Upper lobe of left lung (tissue), 6 donors: ENCODE measurements around the gene SACS. TPM values are rescaled to one million over a fixed set of nuclear protein-coding genes. Genes with fewer than 3 reads are reported as not detected.

Source experiments
- ATAC-seq, 2 donors: fragments of 200-7000 bp; cut with Tn5 transposase; one replicate each; pipeline ENCODE4 v1.9.1; 2022; ENCODE audit warnings: mild to moderate bottlenecking in 2 of 2, moderate library complexity in 2 of 2; ENCODE audit not compliant: low FRiP score in 2 of 2
- DNase-seq, 2 donors: peaks; one replicate each; pipeline ENCODE4 v3.0.0-alpha.2; 2019 to 2020
- H3K27ac ChIP-seq, 4 donors: fragments of 200-600 bp; sonication (generic); one replicate each; pipeline ENCODE4 v1.5.1; 2016 to 2019
- H3K27me3 ChIP-seq, 4 donors: fragments of 200-600 bp; sonication (generic); one replicate each; pipeline ENCODE4 v1.5.1; 2017 to 2019
- H3K36me3 ChIP-seq, 4 donors: fragments of 200-600 bp; sonication (generic); one replicate each; pipeline ENCODE4 v1.5.1; 2016 to 2019
- H3K4me1 ChIP-seq, 4 donors: fragments of 200-600 bp; sonication (generic); one replicate each; pipeline ENCODE4 v1.5.1; 2018 to 2019
- H3K4me3 ChIP-seq, 4 donors: fragments of 200-600 bp; sonication (generic); one replicate each; pipeline ENCODE4 v1.5.1; 2017 to 2019; ENCODE audit warnings: mild to moderate bottlenecking in 2 of 4, moderate library complexity in 1 of 4
- H3K9me3 ChIP-seq, 4 donors: fragments of 200-600 bp; sonication (generic); one replicate each; pipeline ENCODE4 v1.5.1; 2018 to 2019
- EP300 ChIP-seq, 4 donors: sonication (generic); formaldehyde crosslinking; IDR thresholded peaks; one replicate each; pipeline ENCODE4 v1.5.1; 2017; ENCODE audit warnings: antibody characterized with exemption in 4 of 4, control low read depth in 2 of 4
- POLR2A ChIP-seq, 4 donors: fragments of 450-650 bp; IDR thresholded peaks; one replicate each; pipeline ENCODE4 v1.5.1; 2016 to 2017; ENCODE audit warnings: antibody characterized with exemption in 4 of 4, mild to moderate bottlenecking in 2 of 4
- POLR2AphosphoS5 ChIP-seq, 2 donors: sonication (generic); formaldehyde crosslinking; IDR thresholded peaks; one replicate each; pipeline ENCODE4 v1.5.1; 2017; ENCODE audit warnings: antibody characterized with exemption in 2 of 2
- WGBS, 2 donors: methylation state at CpG; one replicate each; pipeline ENCODE4 v1.1.5; 2017 to 2018; 5-methylcytosine and 5-hydroxymethylcytosine counted together
- total RNA-seq, 6 donors: library from RNA; depleted of rRNA in 4 of 6; stranded (reverse); fragments of >200 nt in 4 of 6; gene quantifications; one replicate each; pipeline versions ENCODE4 v1.1.0 to v1.2.1, GENCODE V29; 2016 to 2021
- TF ChIP-seq, protein P1 (sequence below), 6 experiments: fragments of 450-650 bp in 4 of 6; fragments of 200-600 bp in 2 of 6; sonication (generic) in 2 of 6; IDR thresholded peaks; one replicate each; pipeline ENCODE4 v1.5.1; 2016 to 2019; ENCODE audit warnings: antibody characterized with exemption in 6 of 6
- donor health status: DM: no; HTN: no; CAD: no; lungs with moderate emphysema.
- donor health status: DM: no; HTN: yes; CAD: no; lungs with severe emphysema.

The SACS gene
- total RNA-seq, 6 donors from 2014 or later, result 2.4 to 25.1 (median 9.7) TPM

DNA sequence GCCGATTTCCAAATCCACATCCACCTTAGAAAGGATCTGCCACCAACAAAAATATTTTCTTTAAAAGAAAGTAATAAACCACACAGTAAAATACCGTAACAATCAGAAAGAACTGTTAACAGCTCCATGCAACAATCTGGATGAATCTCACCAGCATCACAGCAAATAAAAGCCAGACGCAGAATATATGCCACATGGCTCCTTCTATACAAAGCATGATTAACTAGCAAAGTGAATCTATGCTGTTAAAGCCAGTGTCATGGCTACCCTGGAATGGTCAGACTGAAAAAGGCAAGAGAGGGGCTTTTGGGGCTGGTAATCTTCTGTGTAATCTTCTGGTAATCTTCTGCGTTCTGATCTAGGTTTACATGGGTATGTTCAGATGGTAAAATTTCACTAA lies 81.3 kb downstream of the SACS start:
- no peak for TF ChIP-seq EP300 (IDR thresholded peaks at IDR 0.05)
- Histone ChIP-seq H3K4me1 (peaks cover 0 to 4% (median 0%) of the 10 kb centered on the region in 4 donors), H3K36me3 (peaks cover 0 to 53% (median 9%) of the 10 kb centered on the region in 4 donors), H3K27ac (no peak overlapping the region), H3K4me3 (no peak overlapping the region), H3K27me3 (no peaks in the 10 kb centered on the region), H3K9me3 (no peaks in the 10 kb centered on the region)
- WGBS, 2 donors, result 70 to 71% methylated on average over 4 of the region's 4 CpGs
- no peak for DNase-seq
- ATAC-seq, result no peak

DNA sequence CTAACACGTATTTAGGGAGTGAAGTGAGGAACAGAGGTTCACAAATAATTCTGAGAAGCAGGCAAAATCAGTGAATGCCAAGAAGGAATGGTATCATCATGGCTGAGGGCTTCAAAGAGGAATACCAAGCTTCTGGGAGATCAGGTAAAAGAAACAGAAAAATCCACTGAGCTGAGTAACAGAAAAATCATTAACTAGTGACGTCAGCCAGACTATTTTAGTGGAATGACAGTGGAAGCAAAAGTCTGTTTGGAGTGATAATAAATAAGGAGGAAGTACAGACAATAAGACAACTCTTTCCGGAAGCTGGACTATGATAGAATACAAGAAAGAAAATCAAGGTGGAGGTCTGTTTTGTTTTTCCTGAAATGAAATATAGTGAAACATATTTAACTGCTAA lies 83.5 kb downstream of the SACS start:
- Histone ChIP-seq H3K36me3 (peaks cover 0 to 42% (median 4%) of the 10 kb centered on the region in 4 donors), H3K4me1 (peaks cover 0 to 4% (median 0%) of the 10 kb centered on the region in 4 donors), H3K4me3 (no peak overlapping the region), H3K9me3 (no peaks in the 10 kb centered on the region), H3K27me3 (no peaks in the 10 kb centered on the region), H3K27ac (no peak overlapping the region)
- TF ChIP-seq, protein P1, sequence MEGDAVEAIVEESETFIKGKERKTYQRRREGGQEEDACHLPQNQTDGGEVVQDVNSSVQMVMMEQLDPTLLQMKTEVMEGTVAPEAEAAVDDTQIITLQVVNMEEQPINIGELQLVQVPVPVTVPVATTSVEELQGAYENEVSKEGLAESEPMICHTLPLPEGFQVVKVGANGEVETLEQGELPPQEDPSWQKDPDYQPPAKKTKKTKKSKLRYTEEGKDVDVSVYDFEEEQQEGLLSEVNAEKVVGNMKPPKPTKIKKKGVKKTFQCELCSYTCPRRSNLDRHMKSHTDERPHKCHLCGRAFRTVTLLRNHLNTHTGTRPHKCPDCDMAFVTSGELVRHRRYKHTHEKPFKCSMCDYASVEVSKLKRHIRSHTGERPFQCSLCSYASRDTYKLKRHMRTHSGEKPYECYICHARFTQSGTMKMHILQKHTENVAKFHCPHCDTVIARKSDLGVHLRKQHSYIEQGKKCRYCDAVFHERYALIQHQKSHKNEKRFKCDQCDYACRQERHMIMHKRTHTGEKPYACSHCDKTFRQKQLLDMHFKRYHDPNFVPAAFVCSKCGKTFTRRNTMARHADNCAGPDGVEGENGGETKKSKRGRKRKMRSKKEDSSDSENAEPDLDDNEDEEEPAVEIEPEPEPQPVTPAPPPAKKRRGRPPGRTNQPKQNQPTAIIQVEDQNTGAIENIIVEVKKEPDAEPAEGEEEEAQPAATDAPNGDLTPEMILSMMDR (IDR thresholded peaks at IDR 0.05), result no peak
- TF ChIP-seq EP300 (IDR thresholded peaks at IDR 0.05) (no peak), POLR2AphosphoS5 (IDR thresholded peaks at IDR 0.05) (no peak), POLR2A (IDR thresholded peaks at IDR 0.05) (no peak)
- WGBS, 2 donors, result 73 to 85% methylated on average over 3 of the region's 3 CpGs
- ATAC-seq, result no peak
- DNase-seq, result no peak

- H3K27ac ChIP-seq, result no peak overlapping the region
- no peaks in the 10 kb centered on the region for H3K27me3 ChIP-seq
- no peaks in the 10 kb centered on the region for H3K9me3 ChIP-seq
- WGBS, 2 donors, result 91 to 95% methylated on average over 4 of the region's 4 CpGs
- H3K4me3 ChIP-seq, result no peak overlapping the region
- peaks cover 0 to 4% (median 0%) of the 10 kb centered on the region in 4 donors for H3K4me1 ChIP-seq
- H3K36me3 ChIP-seq, result peaks cover 0 to 36% (median 3%) of the 10 kb centered on the region in 4 donors
- ATAC-seq (peak in 1 of 2 donors; percentile 68), DNase-seq (no peak)
- TF ChIP-seq POLR2AphosphoS5 (IDR thresholded peaks at IDR 0.05) (no peak), EP300 (IDR thresholded peaks at IDR 0.05) (no peak), POLR2A (IDR thresholded peaks at IDR 0.05) (no peak)
- TF ChIP-seq, protein P1 (IDR thresholded peaks at IDR 0.05), result no peak
Observed at GRCh38 chr13:23349161-23349897, 84.2 kb downstream of the SACS start.

DNA sequence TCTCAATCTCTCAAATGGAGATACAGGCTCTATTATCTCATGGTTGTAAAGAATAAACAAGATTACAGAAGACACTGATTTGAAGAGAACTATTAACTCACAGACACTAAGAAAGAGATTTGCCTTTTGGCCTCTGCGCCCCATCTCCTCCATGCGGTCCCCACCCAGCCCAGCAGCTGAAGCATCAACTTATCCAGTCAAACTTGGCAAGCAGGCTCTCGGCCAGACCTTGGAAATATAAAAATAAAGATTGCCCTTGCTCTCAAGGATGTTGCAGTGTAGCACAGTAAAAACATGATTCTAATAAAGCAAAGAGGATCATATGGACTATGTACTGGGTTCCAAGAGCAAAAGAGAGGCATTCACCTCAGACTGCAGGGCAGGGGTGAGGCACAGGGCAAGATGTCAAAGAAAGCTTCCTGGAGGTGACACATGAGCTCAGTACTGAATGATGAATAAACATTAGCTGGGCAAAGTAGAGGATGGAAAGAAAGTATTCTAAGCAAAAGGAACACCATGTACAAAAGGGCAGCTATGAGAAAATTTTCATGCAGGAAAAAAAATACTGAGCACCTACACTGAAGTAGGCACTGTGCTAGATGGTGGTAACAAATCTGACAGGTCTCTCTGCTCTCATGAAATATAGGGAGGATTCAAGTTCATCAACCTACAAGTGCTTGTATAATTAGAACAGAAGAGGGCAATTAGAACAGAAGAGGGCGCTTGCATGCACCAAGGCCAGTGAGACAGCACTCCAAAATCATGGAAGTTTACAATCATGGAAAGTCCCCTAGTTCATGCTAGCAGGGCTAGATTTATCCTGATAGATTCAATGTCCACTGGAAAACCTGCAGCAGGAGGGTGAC lies 85.0 kb downstream of the SACS start:
- no peak overlapping the region for H3K27ac ChIP-seq
- no peak for ATAC-seq
- H3K36me3 ChIP-seq, result peaks cover 0 to 31% (median 3%) of the 10 kb centered on the region in 4 donors
- no peaks in the 10 kb centered on the region for H3K9me3 ChIP-seq
- H3K4me3 ChIP-seq, result no peak overlapping the region
- 87 to 95% methylated on average over 4 of the region's 4 CpGs for WGBS, 2 donors
- no peak for DNase-seq
- peaks cover 0 to 4% (median 0%) of the 10 kb centered on the region in 4 donors for H3K4me1 ChIP-seq
- TF ChIP-seq POLR2A (IDR thresholded peaks at IDR 0.05), result no peak
- TF ChIP-seq POLR2AphosphoS5 (IDR thresholded peaks at IDR 0.05), result no peak
- TF ChIP-seq EP300 (IDR thresholded peaks at IDR 0.05), result no peak
- TF ChIP-seq, protein P1 (IDR thresholded peaks at IDR 0.05), result no peak
- no peaks in the 10 kb centered on the region for H3K27me3 ChIP-seq

DNA sequence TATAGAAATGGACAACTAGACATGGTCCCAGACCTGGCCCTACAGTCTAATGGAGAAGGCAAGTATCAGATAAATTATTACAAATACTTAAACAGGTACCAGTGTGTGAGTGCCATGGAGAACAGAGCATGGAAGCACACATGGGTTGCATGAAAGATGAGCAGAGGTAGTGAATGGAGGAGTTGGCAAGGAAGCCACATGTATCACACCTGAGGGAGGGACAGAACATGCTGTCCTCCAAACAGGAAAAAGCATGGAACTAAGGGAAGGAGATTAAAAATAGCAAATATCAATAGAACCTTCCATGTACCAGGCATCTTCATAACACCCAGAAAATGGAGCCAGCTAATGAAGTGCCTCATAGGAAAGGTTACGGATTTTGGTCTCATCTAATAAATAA lies 85.9 kb downstream of the SACS start:
- no peaks in the 10 kb centered on the region for H3K9me3 ChIP-seq
- DNase-seq (no peak), ATAC-seq (no peak)
- WGBS, 2 donors, result 100% methylated on average over 1 of the region's 1 CpG
- H3K27ac ChIP-seq, result no peak overlapping the region
- H3K27me3 ChIP-seq, result no peaks in the 10 kb centered on the region
- TF ChIP-seq POLR2A (IDR thresholded peaks at IDR 0.05), result no peak
- TF ChIP-seq POLR2AphosphoS5 (IDR thresholded peaks at IDR 0.05), result no peak
- no peak overlapping the region for H3K4me3 ChIP-seq
- H3K36me3 ChIP-seq, result peaks cover 0 to 26% (median 1%) of the 10 kb centered on the region in 4 donors
- peaks cover 0 to 4% (median 0%) of the 10 kb centered on the region in 4 donors for H3K4me1 ChIP-seq
